K562 (cell line): Measurements from ENCODE around the gene PDE6B.

Experiments
- CTCF ChIP-seq, 3 experiments: IDR thresholded peaks in 2 of 3; conservative IDR thresholded peaks in 1 of 3; 2 replicates each; pipeline ENCODE4 v1.5.1; 2011 to 2012; ENCODE audit warnings: low read length in 3 of 3, mild to moderate bottlenecking in 3 of 3, control low read depth in 2 of 3, improper control_type of control experiment in 1 of 3, inconsistent platforms in 1 of 3, low read depth in 1 of 3, mixed read lengths in 1 of 3, moderate library complexity in 1 of 3; ENCODE audit not compliant: insufficient read depth in 2 of 3
- RAD21 ChIP-seq, 2 experiments: fragments of 250-450 bp in 1 of 2; fragments of 450-650 bp in 1 of 2; sonication (Bioruptor Pico) in 1 of 2; formaldehyde crosslinking in 1 of 2; IDR thresholded peaks in 1 of 2; conservative IDR thresholded peaks in 1 of 2; 2 replicates each; pipeline versions ENCODE4 v1.4.0 to v1.8.0; 2020 to 2022; ENCODE audit warnings: mild to moderate bottlenecking in 2 of 2, moderate library complexity in 1 of 2

- no peak for TF ChIP-seq CTCF (IDR thresholded peaks at IDR 0.05 in 2 of 3, conservative IDR thresholded peaks at IDR 0.05 in 1 of 3; ENCODE audit: insufficient read depth in 2 of 3, low read depth in 1 of 3, low read length in 3 of 3)
- no peak for TF ChIP-seq RAD21 (CRISPR knock-in tag; conservative IDR thresholded peaks at IDR 0.05 in 1 of 2, IDR thresholded peaks at IDR 0.05 in 1 of 2)
Measured at GRCh38 chr4:663046-663437, 37.7 kb downstream of the PDE6B start.
